Ramos (cell line): ENCODE data around the gene ADAM33.

Experiments used
- in situ Hi-C: fragments of 300-500 bp; cut with MboI; formaldehyde crosslinking; loops from one replicate; pipeline ENCODE4 v1.14.3; 2022; ENCODE audit warnings: low sequenced_read_pairs; ENCODE audit not compliant: unreplicated experiment

ADAM33 gene

GRCh38 chr20:3652676-3653596 is 28.9 kb downstream of the ADAM33 start:
- in situ Hi-C loops, result no loop called here

DNA sequence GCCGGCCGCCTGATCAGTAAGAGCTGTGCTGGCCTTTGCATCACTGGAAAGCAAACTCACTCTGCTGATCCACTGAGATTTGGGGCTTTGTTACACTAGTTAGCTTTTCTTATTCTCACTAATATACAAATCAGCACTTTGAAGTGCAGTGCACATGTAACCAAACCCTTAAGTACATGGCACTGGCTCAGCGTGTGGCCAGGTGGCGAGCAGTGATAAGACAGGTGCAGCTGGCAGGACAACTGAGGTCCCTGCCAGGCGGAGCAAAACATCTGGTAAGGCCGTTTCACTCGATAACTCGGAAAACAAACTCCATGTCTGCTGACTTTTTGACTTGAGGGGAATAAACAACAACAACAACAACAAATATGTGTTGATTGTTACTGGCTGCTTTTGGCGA is 29.6 kb downstream of the ADAM33 start:
- in situ Hi-C loops, result no loop called here

DNA sequence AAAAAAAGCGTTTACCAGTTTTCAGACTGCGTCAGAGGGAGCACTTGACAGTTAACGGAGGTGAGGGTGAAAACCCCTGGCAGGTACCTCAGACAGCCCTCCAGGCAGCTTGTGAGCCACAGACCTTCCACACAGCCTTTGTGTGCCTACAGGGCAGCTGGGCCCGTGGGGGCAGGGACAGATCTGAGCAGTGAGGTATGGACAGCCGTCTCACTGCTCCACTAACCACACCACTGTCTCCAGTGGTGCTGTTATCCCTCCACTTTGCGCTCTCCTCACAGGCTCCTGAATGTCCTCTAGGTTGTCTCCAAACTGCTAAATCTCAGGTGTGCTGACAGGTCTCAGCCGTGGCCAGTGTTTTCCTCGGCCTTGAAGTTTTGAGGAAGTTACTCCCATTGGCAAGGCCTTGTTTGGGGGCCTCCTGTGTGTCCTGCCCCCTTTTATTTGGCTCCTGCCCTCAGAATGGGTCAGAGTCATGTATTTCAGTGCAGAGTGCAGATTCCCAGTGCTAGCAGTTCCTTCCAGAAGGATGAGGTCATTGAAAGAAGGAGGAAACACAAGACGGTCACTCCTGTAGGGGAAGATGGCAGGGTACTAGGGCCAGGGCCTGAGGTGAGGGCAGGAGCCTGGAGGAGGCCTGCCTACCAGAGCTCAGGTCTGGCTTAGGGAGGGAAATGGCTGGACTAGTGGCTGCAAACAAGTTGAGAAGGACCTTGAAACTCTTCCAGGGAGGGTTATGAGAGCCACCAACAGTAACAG is 30.4 kb downstream of the ADAM33 start:
- in situ Hi-C loops, result no loop called here

- in situ Hi-C loops, result no loop called here
These were observed 32.9 kb downstream of the ADAM33 start for GRCh38 chr20:3648951-3649350.

- in situ Hi-C loops, result no loop called here
These were observed 34.3 kb downstream of the ADAM33 start for GRCh38 chr20:3647473-3647872.

DNA sequence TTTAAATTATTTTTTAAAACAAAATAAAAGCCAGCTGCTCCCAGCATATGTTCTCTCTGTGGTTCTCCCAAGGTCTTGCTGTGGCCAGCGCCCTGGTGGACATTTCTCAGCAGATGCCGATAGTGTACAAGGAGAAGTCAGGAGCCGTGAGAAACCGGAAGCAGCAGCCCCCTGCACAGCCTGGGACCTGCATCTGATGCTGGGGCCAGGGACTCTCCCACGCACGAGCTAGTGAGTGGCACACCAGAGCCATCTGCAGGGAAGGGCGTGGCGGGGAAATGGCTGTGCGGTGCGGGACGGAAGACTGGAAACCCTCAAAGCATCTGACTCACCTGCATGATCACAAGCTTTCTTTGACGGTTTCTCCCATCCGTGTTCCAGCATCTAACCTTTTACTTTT is 35.2 kb downstream of the ADAM33 start:
- in situ Hi-C loops, result no loop called here

GRCh38 chr20:3646067-3646440 is 35.8 kb downstream of the ADAM33 start:
- in situ Hi-C loops, result no loop called here

- in situ Hi-C loops, result no loop called here
These were observed 36.3 kb downstream of the ADAM33 start for GRCh38 chr20:3645309-3646066.

DNA sequence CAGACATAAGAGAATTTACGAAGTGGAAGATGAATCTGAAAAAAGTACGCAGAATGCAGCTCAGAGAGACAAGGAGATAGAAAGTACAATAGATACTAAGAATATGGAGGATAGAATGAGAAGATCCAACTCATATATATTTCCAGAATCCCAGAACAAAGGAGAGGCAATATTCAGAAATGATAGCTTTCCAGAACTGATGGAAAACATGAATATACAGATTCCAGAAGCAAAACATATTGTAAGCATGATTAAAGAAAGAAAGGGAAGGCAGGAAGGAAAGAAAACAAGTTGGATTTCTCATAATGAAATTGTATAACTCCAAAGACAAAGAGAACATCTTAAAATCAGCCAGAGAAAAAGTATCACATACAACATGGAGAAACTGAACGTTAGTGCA is 41.6 kb downstream of the ADAM33 start:
- in situ Hi-C loops, result no loop called here

DNA sequence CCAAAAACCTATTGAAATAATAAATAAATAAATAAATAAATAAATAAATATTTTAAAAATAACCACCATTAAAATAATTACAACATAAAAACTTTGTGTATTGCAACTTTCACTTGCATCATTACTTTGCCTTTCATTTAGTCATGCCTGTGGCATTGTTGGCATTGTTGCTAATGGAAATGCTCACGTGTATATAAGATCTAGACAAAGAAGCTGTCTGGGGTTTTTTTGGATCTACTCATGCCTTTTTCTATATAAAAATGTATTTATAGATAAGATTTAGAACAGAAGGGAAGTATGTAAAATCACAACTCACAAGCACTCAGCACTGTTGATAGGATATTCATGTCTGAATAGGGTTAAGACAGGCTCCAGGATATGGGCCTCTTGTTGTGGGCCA is 46.5 kb downstream of the ADAM33 start:
- in situ Hi-C loops, result no loop called here

- in situ Hi-C loops, result no loop called here
These were observed 47.8 kb downstream of the ADAM33 start for GRCh38 chr20:3633913-3634478.

GRCh38 chr20:3632311-3633004 is 49.4 kb downstream of the ADAM33 start:
- in situ Hi-C loops, result no loop called here

- in situ Hi-C loops, result no loop called here
These were observed 50.3 kb downstream of the ADAM33 start for GRCh38 chr20:3631534-3631933.

DNA sequence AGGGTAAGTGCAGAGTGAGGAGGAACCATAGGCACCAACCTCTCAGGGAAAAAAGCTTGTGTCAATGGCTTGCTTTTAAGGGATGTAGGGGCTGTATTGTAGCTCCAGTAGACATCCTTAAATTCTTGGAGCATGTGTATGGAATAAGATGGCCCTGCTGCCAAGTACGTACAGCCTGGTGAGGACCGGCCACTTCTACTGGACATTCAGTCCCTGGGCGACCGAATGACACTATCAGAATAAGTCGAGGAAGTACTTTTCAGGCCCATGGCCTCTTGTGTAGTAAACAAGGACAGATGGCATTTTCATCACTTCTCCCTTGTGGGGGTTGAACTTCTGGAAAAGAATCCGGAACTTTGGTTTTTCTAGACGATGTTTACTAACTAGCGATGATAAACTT is 51.4 kb downstream of the ADAM33 start:
- in situ Hi-C loops, result no loop called here

DNA sequence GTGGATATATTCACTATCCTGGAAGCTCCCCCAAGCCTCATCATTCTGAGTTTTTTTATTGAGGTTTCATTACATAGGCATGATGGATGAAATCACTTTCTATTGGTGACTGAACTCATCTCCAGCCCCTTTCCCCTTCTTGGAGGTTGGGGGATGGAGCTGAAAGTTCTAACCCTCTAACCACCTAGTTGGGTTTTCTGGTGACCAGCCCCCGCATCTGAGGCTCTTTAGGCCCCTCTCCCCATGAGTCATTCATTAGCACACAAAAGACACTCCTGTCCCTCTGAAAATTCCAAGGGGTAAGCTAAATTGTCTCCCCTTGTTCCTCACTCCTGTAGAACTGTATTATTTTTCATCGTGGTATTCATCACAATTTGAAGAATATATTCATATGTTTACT is 51.9 kb downstream of the ADAM33 start:
- in situ Hi-C loops, result no loop called here

DNA sequence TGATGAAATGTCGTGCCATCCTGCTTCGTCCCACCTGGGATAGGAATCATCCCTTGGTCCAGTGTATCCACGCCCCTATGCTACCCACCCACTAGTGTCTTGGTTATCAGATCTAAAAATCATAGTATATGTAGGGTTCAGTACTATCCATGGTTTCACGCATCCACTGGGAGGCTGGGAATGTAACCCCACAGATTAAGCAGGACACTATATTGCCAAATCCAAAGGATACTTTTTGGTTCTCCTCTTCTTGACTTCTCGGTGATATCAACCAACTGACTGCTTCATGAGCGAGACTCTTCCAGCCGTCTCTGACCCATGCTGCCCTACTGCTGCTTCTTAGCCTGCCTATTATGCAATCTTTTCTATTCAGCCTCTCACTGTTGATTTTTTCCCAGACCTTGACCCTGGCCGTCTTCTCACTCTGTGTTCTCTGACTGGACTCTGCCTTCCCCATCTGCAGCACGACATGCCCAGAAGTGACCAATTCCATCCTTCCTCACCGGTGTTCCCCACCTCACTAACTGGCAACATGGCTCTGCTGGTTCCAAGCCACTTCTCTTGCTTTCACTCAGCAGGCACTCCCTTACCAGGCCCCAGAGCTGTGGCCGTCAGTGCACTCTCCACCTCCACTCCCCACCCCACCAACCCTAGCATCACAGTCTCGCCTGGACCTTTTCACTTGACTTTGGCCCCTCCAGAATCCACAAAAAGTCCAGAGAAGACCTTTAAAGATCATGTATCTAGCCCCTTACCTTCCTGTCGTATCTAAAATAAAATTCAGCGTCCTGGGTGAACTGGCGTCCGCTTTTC is 53.1 kb downstream of the ADAM33 start:
- in situ Hi-C loops, result no loop called here

DNA sequence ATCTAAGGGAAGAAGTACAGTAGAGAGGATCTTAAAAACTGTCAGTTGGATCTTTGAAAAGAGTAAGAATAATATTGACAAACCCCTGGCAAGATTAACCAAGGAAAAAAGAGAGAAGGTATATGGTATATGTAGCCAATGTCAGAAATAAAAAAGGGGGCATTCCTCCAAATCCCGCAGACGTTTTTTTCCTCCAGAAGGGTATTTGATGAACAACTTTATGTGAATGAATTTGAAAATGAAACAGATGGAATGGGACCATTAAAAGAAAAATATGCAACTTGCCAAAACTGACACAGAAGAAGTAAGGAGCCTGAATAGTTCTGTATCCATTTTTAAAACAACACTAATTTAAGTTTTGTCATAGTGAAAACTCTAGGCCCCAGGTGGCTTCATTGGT is 54.3 kb downstream of the ADAM33 start:
- in situ Hi-C loops, result no loop called here

- in situ Hi-C loops, result no loop called here
These were observed 59.4 kb downstream of the ADAM33 start for GRCh38 chr20:3622406-3622805.

GRCh38 chr20:3621111-3621510 is 60.7 kb downstream of the ADAM33 start:
- in situ Hi-C loops, result no loop called here
